Endodermal cell (in vitro differentiated cells): Measurements from ENCODE around the gene EVX2. TPM values are rescaled to one million over a fixed set of nuclear protein-coding genes. Genes with fewer than 3 reads are reported as not detected.

Experiments
- DNase-seq: peaks from one replicate; pipeline ENCODE4 v3.0.0-alpha.2; 2017
- H3K27ac ChIP-seq: 2 replicates; pipeline ENCODE4 v1.5.1; 2013; ENCODE audit warnings: mild to moderate bottlenecking, low read depth, low read length, moderate library complexity
- H3K27me3 ChIP-seq: 2 replicates; pipeline ENCODE4 v1.6.1; 2013; ENCODE audit warnings: mild to moderate bottlenecking, low read length, moderate library complexity; ENCODE audit not compliant: insufficient read depth, control insufficient read depth, poor library complexity, severe bottlenecking
- H3K36me3 ChIP-seq: 2 replicates; pipeline ENCODE4 v1.7.0; 2013; ENCODE audit warnings: mild to moderate bottlenecking, low read length, moderate library complexity; ENCODE audit not compliant: control insufficient read depth, insufficient read depth
- H3K4me1 ChIP-seq: one replicate; pipeline ENCODE4 v1.7.0; 2013; ENCODE audit warnings: low read length; ENCODE audit not compliant: control insufficient read depth, insufficient read depth
- H3K4me3 ChIP-seq: 2 replicates; pipeline ENCODE4 v1.5.1; 2013; ENCODE audit warnings: mild to moderate bottlenecking, low read length, moderate library complexity
- H3K9ac ChIP-seq: 2 replicates; pipeline ENCODE4 v1.6.1; 2013; ENCODE audit warnings: mild to moderate bottlenecking, low read length, moderate library complexity; ENCODE audit not compliant: poor library complexity, severe bottlenecking; ENCODE audit errors: extremely low read depth
- H3K9me3 ChIP-seq: 2 replicates; pipeline ENCODE4 v1.6.1; 2013; ENCODE audit warnings: mild to moderate bottlenecking, low read length, moderate library complexity; ENCODE audit not compliant: control insufficient read depth
- H3K27ac Mint-ChIP-seq: 2 replicates; pipeline ENCODE4 v1.8.0; 2020; ENCODE audit warnings: mixed read lengths
- H3K27me3 Mint-ChIP-seq: 2 replicates; pipeline ENCODE4 v1.8.0; 2021; ENCODE audit warnings: mild to moderate bottlenecking, mixed read lengths; ENCODE audit not compliant: insufficient read depth
- H3K36me3 Mint-ChIP-seq: 2 replicates; pipeline ENCODE4 v1.8.0; 2020; ENCODE audit warnings: low read depth, mixed read lengths
- H3K4me1 Mint-ChIP-seq: 2 replicates; pipeline ENCODE4 v1.8.0; 2020; ENCODE audit warnings: mixed read lengths
- H3K4me3 Mint-ChIP-seq: 2 replicates; pipeline ENCODE4 v1.8.0; 2020; ENCODE audit warnings: mild to moderate bottlenecking, moderate library complexity, mixed read lengths
- H3K9me3 Mint-ChIP-seq: 2 replicates; pipeline ENCODE4 v1.8.0; 2020; ENCODE audit warnings: mild to moderate bottlenecking, mixed read lengths
- WGBS, 2 experiments: methylation state at CpG; one replicate each; pipeline versions ENCODE4 v1.1.5 to v1.1.7; 2013; ENCODE audit warnings: missing lambda C conversion rate in 2 of 2, mixed read lengths in 1 of 2; ENCODE audit not compliant: insufficient coverage in 1 of 2, insufficient read length in 1 of 2; 5-methylcytosine and 5-hydroxymethylcytosine counted together
- total RNA-seq, 2 donors: library from RNA; stranded (reverse); fragmentation: NEBNext Ultra II Directional in 1 of 2; extraction: Animal tissue kit (Norgen Biotek cat#: 25700) in 1 of 2; gene quantifications; 2 replicates in 1 of 2; 3 replicates in 1 of 2; pipeline ENCODE4 v1.2.1, GENCODE V29; 2021
- TF ChIP-seq, protein P1 (sequence below): fragments of 200-600 bp; sonication (generic); conservative IDR thresholded peaks from 2 replicates; pipeline ENCODE4 v1.5.0; 2021; ENCODE audit warnings: antibody characterized with exemption, mild to moderate bottlenecking

The EVX2 gene
- total RNA-seq, 2 donors from 2014 or later = not detected

DNA sequence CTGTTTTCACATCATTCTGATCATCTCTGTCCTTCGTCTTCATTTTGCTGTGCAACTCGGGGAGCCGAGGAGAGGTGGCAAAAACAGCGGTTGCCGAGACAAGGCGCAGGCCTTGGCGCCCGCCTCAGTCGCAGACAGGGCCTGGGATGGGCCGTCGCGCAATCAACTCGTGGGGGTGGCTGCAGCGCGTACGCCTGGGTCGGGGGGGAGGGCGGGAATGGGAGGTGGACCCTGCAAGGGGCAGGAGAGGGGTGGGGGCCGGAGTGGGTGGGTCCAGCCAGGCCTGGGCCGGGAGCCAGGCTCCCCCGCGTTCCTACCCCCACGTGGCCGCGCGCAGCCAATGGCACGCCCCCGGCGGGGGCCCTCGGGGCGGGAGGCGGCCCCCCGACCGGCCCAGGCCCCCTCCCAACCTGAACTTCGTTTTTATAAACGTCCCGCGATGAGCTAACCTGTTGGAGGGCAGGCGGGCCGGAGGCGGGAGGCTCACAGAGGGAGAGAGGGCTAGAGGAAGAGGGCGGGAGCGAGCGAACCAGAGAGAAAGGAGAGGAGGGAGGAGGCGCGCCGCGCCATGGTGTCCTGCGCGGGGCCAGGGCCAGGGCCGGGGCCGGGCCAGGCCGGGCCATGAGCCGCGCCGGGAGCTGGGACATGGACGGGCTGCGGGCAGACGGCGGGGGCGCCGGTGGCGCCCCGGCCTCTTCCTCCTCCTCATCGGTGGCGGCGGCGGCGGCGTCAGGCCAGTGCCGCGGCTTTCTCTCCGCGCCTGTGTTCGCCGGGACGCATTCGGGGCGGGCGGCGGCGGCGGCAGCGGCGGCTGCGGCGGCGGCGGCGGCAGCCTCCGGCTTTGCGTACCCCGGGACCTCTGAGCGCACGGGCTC is 8.7 kb upstream of the EVX2 start, which contains the start of gene HOXD13:
Gene HOXD13, plus strand, starts transcription at position 452 of the 875 bp plus-strand sequence. Its CDS starts 170 bp downstream, at position 622.
- Histone ChIP-seq H3K4me3 (peak within 1 kb of the TSS; percentile 66), H3K36me3 (no peaks in the 10 kb centered on the region), H3K9me3 (peaks cover 5% of the 10 kb centered on the region), H3K27ac (no peak within 1 kb of the TSS), H3K27me3 (peaks cover 97% of the 10 kb centered on the region), H3K9ac (no peak within 1 kb of the TSS), H3K4me1 (peaks cover 5% of the 10 kb centered on the region)
- peaks cover 28% of the 10 kb centered on the region for H3K4me1 Mint-ChIP-seq
- WGBS, 2 experiments = 0 to 1% methylated on average over 3 to 95 of the region's 95 CpGs
- no peak within 1 kb of the TSS for H3K27ac Mint-ChIP-seq
- H3K36me3 Mint-ChIP-seq = no peaks in the 10 kb centered on the region
- TF ChIP-seq, protein P1, sequence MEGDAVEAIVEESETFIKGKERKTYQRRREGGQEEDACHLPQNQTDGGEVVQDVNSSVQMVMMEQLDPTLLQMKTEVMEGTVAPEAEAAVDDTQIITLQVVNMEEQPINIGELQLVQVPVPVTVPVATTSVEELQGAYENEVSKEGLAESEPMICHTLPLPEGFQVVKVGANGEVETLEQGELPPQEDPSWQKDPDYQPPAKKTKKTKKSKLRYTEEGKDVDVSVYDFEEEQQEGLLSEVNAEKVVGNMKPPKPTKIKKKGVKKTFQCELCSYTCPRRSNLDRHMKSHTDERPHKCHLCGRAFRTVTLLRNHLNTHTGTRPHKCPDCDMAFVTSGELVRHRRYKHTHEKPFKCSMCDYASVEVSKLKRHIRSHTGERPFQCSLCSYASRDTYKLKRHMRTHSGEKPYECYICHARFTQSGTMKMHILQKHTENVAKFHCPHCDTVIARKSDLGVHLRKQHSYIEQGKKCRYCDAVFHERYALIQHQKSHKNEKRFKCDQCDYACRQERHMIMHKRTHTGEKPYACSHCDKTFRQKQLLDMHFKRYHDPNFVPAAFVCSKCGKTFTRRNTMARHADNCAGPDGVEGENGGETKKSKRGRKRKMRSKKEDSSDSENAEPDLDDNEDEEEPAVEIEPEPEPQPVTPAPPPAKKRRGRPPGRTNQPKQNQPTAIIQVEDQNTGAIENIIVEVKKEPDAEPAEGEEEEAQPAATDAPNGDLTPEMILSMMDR = no peak
- H3K27me3 Mint-ChIP-seq = peaks cover 96% of the 10 kb centered on the region
- no peaks in the 10 kb centered on the region for H3K9me3 Mint-ChIP-seq
- peak within 1 kb of the TSS; percentile 48 for H3K4me3 Mint-ChIP-seq
- DNase-seq = peak; percentile 91

DNA sequence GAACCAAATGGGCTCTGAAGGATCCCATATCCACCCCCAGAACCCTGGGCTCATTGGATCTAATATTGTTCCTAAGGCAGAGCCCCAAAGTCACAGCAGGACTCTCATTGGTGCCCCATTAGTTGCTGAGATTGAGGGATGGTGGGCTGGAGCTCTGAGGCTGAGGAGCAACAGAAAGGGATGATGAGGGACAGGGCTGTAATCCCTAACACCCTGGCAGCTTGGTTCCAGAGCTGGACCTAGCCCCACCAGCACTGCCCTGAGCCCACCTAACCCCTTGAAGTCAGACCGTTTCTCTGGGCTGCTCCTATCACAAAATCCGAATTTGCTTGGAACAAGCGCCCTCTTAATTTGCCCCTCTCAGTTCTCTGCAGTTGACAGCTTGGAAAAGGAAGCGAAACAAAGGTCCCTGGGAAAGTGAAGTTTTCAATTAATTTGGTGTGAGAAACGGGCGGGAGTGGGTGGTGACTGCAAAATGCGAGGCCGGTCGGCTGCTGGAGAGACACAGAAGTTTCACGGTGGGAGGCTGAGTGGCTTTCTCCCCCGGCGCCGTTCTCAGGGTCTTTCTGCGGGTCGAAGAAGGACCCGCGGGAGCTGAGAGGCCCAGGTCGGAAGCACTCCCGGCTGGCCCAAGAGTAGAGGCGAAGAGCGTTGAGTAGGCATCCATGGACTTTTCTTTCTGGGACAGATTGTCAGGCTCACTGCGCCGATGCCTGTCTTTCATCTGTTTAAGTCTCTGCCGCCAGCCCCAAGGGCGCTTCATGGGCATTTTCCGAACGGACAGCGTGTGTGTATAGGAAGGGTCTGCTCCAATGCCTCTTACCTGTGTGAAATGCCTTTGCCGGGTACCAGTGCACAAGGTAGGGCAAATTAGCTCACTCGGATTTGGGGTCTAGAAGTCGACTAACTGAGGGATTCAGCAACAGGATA is 7.8 kb upstream of the EVX2 start:
- H3K9ac ChIP-seq = no peak overlapping the region
- no peak overlapping the region for H3K27ac ChIP-seq
- 11 to 14% methylated on average over 18 to 31 of the region's 31 CpGs for WGBS, 2 experiments
- no peaks in the 10 kb centered on the region for H3K36me3 ChIP-seq
- peaks cover 97% of the 10 kb centered on the region for H3K27me3 ChIP-seq
- H3K27me3 Mint-ChIP-seq = peaks cover 96% of the 10 kb centered on the region
- peak overlapping the region; percentile 27 for H3K4me3 ChIP-seq
- peaks cover 5% of the 10 kb centered on the region for H3K4me1 ChIP-seq
- peak overlapping the region; percentile 48 for H3K4me3 Mint-ChIP-seq
- TF ChIP-seq, protein P1 = no peak
- no peaks in the 10 kb centered on the region for H3K36me3 Mint-ChIP-seq
- H3K4me1 Mint-ChIP-seq = peaks cover 29% of the 10 kb centered on the region
- no peaks in the 10 kb centered on the region for H3K9me3 Mint-ChIP-seq
- H3K9me3 ChIP-seq = peaks cover 5% of the 10 kb centered on the region
- no peak for DNase-seq
- H3K27ac Mint-ChIP-seq = no peak overlapping the region

DNA sequence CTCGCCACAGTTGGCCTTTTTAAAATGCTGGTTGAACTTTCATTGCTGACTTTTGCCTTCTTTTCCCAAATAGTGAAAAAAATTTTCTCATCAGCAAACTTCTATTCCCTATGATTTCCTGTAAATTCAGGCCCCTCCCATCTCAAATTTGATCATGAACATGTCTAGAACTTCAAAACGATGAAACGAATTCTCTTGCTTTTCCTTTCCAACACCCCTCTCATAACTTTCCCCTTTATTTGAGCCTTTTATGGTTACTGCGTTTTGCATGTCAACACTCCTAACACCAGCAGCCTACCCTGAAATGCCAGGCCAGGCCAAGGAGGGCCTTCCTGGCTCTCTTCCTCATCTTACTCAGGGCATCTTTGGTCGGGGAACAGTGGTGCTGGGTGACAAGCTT is 7.1 kb upstream of the EVX2 start:
- peaks cover 5% of the 10 kb centered on the region for H3K9me3 ChIP-seq
- H3K36me3 ChIP-seq = no peaks in the 10 kb centered on the region
- Mint-ChIP-seq H3K9me3 (no peaks in the 10 kb centered on the region), H3K27ac (no peak overlapping the region), H3K4me1 (peaks cover 30% of the 10 kb centered on the region), H3K4me3 (no peak overlapping the region), H3K36me3 (no peaks in the 10 kb centered on the region), H3K27me3 (peaks cover 96% of the 10 kb centered on the region)
- H3K27me3 ChIP-seq = peaks cover 97% of the 10 kb centered on the region
- no peak overlapping the region for H3K27ac ChIP-seq
- peaks cover 6% of the 10 kb centered on the region for H3K4me1 ChIP-seq
- peak; percentile 44 for DNase-seq
- TF ChIP-seq, protein P1 = no peak
- no peak overlapping the region for H3K4me3 ChIP-seq
- WGBS, 2 experiments = 16 to 35% methylated on average over 3 to 5 of the region's 5 CpGs
- H3K9ac ChIP-seq = no peak overlapping the region
